ENCODE results near the gene CACHD1. TPM values are rescaled to one million over a fixed set of nuclear protein-coding genes. Genes with fewer than 3 reads are reported as not detected.

CACHD1 gene
- total RNA-seq, 2 experiments from 2014 or later, result not detected

DNA sequence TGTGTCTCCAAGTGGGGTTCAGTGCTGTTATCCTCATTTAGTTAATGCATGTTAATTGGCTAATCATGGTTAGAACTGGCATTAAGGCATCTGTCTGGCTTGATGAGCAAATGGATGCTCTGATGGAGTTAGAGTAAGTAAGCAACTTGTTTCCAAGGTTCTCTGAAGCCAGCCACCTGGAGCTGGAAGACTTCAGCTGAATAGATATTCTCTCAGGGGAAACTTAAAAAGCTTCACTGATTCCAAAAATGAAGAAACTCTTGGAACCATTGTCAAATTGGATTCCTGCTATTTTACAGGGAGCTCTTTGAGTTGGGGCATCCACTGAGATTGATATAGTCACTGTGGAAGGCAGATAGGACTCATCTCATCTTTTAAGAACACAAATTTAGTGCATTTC lies 118.9 kb downstream of the CACHD1 start:
- H3K4me2 ChIP-seq (ENCODE audit: low read length), result no peak overlapping the region
- H3K36me3 ChIP-seq (ENCODE audit: insufficient read depth, low read length), result no peaks in the 10 kb centered on the region
- CTCF ChIA-PET (ENCODE audit: unreplicated experiment), result no interaction called here
- H2AFZ ChIP-seq (ENCODE audit: low read length), result no peak overlapping the region
- DNase-seq (ENCODE audit: low spot score), result no peak
- H3K9me2 ChIP-seq (ENCODE audit: insufficient read depth, low read length), result no peaks in the 10 kb centered on the region
- H3K9me3 ChIP-seq (ENCODE audit: low read length), result no peaks in the 10 kb centered on the region
- intact Hi-C loops (cut with micrococcal nuclease; ENCODE audit: unreplicated experiment), result no loop called here
- BruUV-seq (replicated peaks), result no TSS peak
- no peaks in the 10 kb centered on the region for H3K4me1 ChIP-seq (ENCODE audit: insufficient read depth, low read length, poor library complexity, severe bottlenecking)
- no peaks in the 10 kb centered on the region for H4K20me1 ChIP-seq (ENCODE audit: insufficient read depth, low read length)
- no peak overlapping the region for H3K4me3 ChIP-seq (ENCODE audit: low read depth, low read length, poor library complexity, severe bottlenecking)
- H3K27ac ChIP-seq (ENCODE audit: low read depth, low read length, poor library complexity, severe bottlenecking), result no peak overlapping the region
- POLR2A ChIA-PET, result no interaction called here
- no peak for TF ChIP-seq EZH2phosphoT487 (IDR thresholded peaks at IDR 0.05; ENCODE audit: borderline replicate concordance, low read depth, low read length)
- TF ChIP-seq, protein P1, sequence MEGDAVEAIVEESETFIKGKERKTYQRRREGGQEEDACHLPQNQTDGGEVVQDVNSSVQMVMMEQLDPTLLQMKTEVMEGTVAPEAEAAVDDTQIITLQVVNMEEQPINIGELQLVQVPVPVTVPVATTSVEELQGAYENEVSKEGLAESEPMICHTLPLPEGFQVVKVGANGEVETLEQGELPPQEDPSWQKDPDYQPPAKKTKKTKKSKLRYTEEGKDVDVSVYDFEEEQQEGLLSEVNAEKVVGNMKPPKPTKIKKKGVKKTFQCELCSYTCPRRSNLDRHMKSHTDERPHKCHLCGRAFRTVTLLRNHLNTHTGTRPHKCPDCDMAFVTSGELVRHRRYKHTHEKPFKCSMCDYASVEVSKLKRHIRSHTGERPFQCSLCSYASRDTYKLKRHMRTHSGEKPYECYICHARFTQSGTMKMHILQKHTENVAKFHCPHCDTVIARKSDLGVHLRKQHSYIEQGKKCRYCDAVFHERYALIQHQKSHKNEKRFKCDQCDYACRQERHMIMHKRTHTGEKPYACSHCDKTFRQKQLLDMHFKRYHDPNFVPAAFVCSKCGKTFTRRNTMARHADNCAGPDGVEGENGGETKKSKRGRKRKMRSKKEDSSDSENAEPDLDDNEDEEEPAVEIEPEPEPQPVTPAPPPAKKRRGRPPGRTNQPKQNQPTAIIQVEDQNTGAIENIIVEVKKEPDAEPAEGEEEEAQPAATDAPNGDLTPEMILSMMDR (conservative IDR thresholded peaks at IDR 0.05; ENCODE audit: low read length), result no peak
- H3K79me2 ChIP-seq (ENCODE audit: insufficient read depth, low read depth, low read length), result no peaks in the 10 kb centered on the region

DNA sequence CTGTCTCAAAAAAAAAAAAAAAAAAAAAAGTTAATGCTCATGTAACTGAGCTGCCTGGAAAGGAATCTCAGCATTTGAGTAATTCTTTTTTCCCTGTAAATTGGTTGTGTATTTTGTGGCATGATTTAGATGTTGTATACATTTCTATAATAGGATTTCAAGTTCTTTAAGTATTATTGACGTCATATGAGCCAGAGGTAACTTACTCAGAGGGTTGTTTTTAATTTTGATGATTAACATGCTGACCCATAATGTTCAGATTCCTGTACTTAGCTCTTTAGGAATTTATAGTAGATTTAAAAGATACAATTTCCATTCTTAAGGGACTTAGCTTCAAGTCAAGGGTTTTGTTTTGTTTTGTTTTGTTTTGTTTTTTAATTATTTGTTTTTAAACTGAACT lies 120.4 kb downstream of the CACHD1 start:
- BruUV-seq (replicated peaks), result no TSS peak
- intact Hi-C loops (cut with micrococcal nuclease; ENCODE audit: unreplicated experiment), result no loop called here
- Histone ChIP-seq H3K36me3 (ENCODE audit: insufficient read depth, low read length) (no peaks in the 10 kb centered on the region), H3K79me2 (ENCODE audit: insufficient read depth, low read depth, low read length) (no peaks in the 10 kb centered on the region), H3K4me1 (ENCODE audit: insufficient read depth, low read length, poor library complexity, severe bottlenecking) (no peaks in the 10 kb centered on the region), H3K4me2 (ENCODE audit: low read length) (no peak overlapping the region), H4K20me1 (ENCODE audit: insufficient read depth, low read length) (no peaks in the 10 kb centered on the region), H3K9me2 (ENCODE audit: insufficient read depth, low read length) (no peaks in the 10 kb centered on the region), H2AFZ (ENCODE audit: low read length) (no peak overlapping the region), H3K27ac (ENCODE audit: low read depth, low read length, poor library complexity, severe bottlenecking) (no peak overlapping the region), H3K4me3 (ENCODE audit: low read depth, low read length, poor library complexity, severe bottlenecking) (no peak overlapping the region), H3K9me3 (ENCODE audit: low read length) (no peaks in the 10 kb centered on the region)
- no peak for DNase-seq (ENCODE audit: low spot score)
- ChIA-PET POLR2A (interaction anchor here (0.6 kb wide), 1 partner anchor 229 kb away, joined by 3 read pairs; no protein-coding TSS in a partner anchor), CTCF (ENCODE audit: unreplicated experiment) (no interaction called here)
- TF ChIP-seq EZH2phosphoT487 (IDR thresholded peaks at IDR 0.05; ENCODE audit: borderline replicate concordance, low read depth, low read length), result no peak
- TF ChIP-seq, protein P1 (conservative IDR thresholded peaks at IDR 0.05; ENCODE audit: low read length), result no peak

DNA sequence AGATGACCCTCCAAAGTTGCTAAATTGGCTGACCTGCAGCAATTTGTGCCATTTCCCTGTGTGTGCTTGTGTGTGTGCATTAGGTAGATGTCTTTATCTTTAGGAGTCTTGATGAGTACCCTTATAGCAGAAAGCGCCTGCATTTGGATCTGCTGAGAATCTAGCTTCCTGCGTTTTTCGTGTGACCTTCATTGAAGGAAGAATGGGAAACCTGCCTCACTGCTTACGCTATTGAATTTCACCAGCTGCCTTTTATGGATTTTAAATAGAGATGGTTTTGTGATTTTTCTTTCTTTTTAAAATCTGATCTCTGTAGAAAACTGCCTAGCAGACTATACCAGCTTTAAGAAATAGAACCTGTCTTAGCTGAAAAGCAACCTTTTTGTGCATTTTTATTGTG lies 124.5 kb downstream of the CACHD1 start:
- Histone ChIP-seq H3K27ac (ENCODE audit: low read depth, low read length, poor library complexity, severe bottlenecking) (no peak overlapping the region), H3K79me2 (ENCODE audit: insufficient read depth, low read depth, low read length) (no peaks in the 10 kb centered on the region), H4K20me1 (ENCODE audit: insufficient read depth, low read length) (no peaks in the 10 kb centered on the region), H3K4me3 (ENCODE audit: low read depth, low read length, poor library complexity, severe bottlenecking) (no peak overlapping the region), H3K9me2 (ENCODE audit: insufficient read depth, low read length) (no peaks in the 10 kb centered on the region), H2AFZ (ENCODE audit: low read length) (no peak overlapping the region), H3K36me3 (ENCODE audit: insufficient read depth, low read length) (no peaks in the 10 kb centered on the region), H3K9me3 (ENCODE audit: low read length) (no peaks in the 10 kb centered on the region), H3K4me1 (ENCODE audit: insufficient read depth, low read length, poor library complexity, severe bottlenecking) (no peaks in the 10 kb centered on the region), H3K4me2 (ENCODE audit: low read length) (no peak overlapping the region)
- POLR2A ChIA-PET, result interaction anchor here (0.7 kb wide), 2 partner anchors 15 to 585 kb away, joined by 3 read pairs; no protein-coding TSS in a partner anchor
- no peak for DNase-seq (ENCODE audit: low spot score)
- intact Hi-C loops (cut with micrococcal nuclease; ENCODE audit: unreplicated experiment), result no loop called here
- BruUV-seq (replicated peaks), result no TSS peak
- no peak for TF ChIP-seq EZH2phosphoT487 (IDR thresholded peaks at IDR 0.05; ENCODE audit: borderline replicate concordance, low read depth, low read length)
- TF ChIP-seq, protein P1 (conservative IDR thresholded peaks at IDR 0.05; ENCODE audit: low read length), result no peak
- CTCF ChIA-PET (ENCODE audit: unreplicated experiment), result no interaction called here
